HG02623 (cell line): Measurements from ENCODE around the gene GIMAP1.

Experiments
- ATAC-seq: cut with Tn5 transposase; IDR thresholded peaks from one replicate; pipeline ENCODE4 v1.9.1; 2021; ENCODE audit warnings: moderate library complexity; ENCODE audit not compliant: unreplicated experiment

Gene GIMAP1

DNA sequence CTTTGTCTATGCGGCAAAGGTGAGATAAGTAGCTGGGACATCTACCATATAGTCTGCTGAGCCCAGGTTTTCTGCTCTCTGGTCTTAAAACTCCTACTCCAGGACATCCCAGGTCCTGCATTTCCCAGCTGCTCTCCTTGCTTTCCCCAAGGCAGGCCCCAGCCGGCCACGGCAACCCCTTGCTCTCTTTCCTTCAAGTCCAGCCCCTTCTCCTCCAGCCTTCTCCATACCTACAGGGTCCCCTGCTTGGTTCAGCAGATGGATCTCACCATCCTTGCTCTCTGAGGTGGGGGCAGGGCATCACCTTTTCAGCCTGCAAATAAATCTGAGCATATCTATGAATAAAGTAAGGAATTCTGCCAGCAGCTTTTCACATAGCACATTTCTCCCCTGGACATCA, 29.5 kb downstream of the GIMAP1 start:
- ATAC-seq = no peak

DNA sequence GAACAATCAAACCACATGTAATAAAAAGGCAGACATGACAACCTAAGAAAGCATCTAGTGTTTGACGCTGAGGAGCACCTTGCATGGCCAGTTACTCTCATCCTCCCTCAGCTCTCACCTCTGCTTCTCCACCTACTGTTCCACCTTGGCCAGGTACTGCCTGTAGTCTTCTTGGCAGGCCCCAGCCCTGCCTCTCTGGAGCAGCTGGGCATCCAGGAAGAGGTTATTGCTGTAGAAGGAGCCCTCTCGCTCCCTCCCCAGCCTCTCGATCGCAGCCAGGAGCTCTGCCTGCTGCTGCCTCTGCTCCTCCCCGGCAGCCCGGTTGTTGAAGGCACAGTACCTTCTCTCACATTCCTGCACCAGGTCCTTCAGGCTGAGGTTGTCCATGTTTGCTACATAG, 30.5 kb downstream of the GIMAP1 start:
- ATAC-seq = no peak

DNA sequence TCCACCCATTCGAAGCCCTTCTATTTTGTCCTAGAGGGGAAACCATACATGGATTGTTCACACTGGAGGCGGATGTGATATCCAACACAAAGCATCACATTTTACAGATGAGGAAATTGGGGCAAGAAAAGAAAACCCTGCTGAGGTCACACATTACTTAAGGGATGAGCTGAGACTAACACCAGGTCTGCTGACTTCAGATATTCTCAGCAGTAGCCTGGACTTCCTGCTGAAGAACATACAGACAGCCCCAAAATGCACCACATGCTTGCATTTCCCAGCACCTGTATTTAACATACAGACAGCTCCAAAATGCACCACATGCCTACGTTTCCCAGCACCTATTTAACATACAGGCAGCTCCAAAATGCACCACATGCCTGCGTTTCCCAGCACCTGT, 32.0 kb downstream of the GIMAP1 start:
- no peak for ATAC-seq

DNA sequence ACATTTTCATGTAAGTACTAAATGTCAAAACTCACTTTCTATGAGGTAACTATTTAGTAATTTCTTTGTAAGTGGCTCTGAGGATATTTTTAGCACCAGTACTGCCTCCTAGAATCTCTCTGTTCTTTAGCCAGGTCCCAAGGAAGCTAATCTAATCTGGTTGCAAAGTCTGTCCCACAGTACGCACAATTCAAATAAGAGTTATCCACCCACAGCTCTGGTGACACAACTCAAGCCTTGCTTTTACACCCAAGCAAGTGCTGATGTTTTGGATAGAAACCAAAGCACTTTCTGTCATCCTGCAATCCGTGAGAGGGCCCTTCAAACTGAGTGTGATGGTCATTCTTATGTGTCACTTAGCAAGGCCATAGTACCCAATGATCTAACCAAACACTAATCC, 35.3 kb downstream of the GIMAP1 start:
- no peak for ATAC-seq

DNA sequence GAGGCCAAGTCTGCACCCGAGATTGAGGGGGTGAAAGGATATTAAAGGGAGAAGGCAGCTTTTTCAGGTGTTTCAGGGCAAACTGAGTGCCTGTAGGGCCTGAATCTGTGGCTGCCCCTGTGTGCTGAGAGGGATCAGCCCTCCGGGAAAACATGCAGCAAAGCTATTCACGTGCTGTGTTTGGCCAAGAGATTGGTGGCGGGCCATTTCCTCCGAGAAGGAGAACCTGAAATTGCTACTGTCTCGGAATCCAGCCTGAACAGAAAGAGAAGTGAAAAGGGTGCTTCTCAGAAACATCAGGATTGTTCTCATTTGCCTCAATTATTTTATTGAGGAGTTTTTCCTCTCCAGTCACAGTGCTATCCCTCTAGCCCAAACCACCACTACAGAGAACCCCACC, 36.8 kb downstream of the GIMAP1 start:
- no peak for ATAC-seq

DNA sequence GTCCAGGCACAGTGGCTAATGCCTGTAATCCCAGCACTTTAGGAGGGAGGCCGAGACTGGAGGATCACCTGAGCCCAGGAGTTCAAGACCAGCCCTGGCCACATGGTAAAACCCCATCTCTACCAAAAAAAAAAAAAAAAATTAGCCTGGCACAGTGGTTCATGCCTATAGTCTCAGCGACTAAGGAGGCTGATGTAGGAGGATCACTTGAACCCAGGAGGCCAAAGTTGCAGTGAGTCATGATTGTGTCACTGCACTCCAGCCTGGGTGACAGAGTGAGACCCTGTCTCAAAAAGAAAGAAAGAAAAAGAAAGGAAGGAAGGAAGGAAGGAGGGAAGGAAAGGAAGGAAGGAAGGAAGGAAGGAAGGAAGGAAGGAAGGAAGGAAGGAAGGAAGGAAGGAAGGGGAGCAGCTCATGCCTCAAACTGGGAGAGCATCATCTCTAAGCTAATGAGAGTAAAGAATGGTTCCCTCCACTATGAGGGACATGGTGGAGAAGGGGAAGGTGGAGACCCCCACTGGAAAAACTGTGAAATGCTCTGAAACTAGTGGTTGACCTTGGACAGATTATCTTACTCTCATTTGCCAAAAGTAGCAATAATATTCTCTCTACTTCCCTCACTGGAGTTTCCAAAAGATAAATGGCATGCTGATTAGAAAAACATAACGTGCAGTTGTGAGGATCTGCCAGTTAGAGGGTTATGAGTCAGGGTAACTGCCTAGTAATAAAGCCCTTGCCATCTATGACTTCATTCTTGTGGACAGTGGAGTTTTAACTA, 37.6 kb downstream of the GIMAP1 start:
- no peak for ATAC-seq

DNA sequence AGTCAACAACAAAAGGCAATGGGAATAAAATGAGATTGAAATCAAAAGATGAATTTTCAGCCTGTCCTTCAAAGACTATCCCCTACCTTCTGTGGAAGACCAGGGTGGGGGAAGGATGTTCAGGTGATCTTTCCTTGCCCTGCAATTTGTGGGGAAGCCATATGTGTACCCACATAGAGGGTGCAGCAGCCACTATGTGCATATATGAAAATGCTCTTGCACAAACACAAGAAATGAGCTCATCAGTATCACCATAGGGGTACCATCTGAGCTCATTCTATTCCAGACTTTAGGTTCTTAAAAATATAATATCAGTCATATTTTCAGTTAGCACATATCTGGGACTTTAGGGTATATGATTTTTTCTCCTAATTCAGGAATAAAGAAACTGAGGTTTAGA, 38.5 kb downstream of the GIMAP1 start:
- ATAC-seq = no peak

DNA sequence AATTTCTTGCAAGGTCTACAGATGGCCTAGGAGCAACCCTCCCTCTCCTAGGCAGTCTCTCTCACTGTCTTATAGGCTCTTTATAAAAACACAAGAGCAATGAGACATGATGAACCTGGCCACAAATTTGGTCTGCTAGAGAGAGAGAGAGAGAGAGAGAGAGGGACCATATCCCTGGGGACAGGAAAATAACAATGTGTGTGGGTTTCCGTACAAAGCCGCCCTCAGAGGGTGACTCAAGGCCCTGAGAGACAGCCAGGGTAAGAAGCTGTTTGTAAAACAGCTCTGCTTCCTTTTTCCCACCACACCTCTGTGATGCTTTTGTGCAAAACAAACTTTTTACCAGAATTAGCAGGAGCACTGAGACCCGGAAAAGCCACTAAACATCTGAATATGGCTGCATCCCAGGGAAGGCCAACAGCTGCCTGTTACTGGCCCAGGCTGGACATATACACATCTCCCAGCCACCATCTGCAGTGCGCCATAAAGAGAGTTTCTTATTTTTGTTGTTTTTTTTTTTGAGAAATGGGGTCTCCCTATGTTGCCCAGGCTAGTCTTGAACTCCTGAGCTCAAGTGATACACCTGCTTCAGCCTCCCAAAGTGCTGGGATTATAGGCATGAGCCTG, 39.2 kb downstream of the GIMAP1 start:
- no peak for ATAC-seq

DNA sequence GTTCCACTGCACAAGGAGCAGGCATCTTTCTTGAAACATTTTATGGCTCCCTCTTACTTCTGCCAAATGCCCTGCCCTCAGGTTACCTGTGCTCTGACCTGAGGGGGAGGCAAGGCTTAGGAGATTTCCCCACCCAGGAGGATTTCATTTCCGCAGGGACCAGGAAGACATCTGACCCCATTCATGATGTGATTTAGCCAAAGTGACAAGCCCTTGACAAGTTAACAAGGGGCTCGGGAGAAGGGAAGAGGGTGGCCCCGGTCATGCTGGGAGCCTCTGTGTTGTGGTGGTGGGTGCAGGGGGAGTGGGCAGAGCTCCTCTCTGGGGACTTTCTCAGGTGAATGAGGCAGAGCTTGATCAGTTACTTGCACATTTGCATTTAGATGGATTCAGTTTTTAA, 39.8 kb downstream of the GIMAP1 start:
- no peak for ATAC-seq

DNA sequence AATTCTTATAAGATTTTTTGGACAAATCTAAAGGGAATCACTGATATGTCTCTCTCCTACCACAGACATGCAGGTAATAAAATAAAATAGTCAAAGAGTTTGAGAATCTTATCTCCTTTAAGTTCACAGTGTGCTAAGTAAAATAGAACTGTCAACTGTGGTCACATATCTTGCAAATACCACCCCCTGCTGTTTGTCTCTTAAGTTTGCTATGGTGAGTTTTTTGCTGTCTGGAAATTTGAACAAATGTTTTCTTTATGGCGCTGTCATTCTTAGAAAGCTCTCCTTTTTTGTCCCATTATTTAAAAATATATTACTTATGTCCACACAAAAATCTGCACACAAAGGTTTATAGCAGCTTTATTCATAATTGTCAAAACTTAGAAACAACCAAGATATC, 40.4 kb downstream of the GIMAP1 start:
- no peak for ATAC-seq

DNA sequence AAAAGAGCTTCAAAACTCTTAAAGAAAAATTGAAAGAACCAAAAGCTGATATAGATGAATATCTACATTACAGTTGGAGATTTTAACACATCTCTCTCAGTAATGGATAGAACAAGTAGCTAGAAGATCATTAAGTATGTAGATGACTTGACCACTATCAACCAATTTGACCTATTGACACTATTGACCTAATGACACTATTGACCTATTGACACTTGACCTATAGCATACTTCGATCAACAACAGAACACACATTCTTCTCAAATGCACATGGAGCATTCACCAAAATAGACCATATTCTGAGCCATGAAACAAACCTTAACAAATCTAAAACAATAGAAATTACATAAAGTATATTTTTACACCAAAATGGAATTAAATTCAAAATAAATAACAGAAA, 43.1 kb downstream of the GIMAP1 start:
- no peak for ATAC-seq

DNA sequence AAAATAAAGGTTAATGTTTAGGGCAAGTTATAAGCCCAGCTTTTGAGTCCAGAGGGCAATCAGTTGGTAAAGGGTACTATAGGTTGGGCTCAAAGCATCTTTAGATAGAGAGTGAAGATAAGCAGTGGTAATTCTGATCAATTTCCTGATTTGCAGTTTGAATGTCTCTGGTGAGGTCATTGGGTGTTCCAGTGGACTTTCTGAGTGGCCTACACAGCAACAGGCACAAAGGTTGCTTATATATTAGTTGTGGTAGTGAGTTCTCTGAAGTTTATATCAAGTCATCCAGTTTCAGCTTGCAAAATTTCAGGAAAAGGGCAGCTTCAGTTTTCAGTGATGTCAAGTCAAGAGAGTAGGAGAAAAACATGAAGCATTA, 49.9 kb downstream of the GIMAP1 start:
- ATAC-seq = no peak

DNA sequence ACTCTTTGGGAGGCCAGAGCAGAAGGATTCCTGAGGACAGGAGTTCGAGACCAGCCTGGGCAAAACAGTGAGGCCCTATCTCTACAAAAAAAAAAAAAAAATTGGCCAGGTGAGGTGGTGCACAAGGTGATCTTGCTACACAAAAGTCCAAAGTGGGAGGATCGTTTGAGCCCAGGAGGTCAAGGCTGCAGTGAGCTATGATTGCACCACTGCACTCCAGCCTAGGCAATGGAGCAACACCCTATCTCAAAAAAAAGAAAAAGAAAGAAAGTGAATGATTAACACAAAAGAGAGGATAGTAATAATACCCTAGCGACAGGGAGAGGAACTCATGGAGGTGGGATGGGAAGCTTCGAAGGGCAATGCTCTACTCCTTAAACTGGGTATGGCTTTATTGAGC, 53.4 kb downstream of the GIMAP1 start:
- ATAC-seq = no peak
